ENCODE data around the gene SIMC1.
A peak's percentile ranks its signal among the peaks of the same experiment; 100 is the strongest.

Gene SIMC1

DNA sequence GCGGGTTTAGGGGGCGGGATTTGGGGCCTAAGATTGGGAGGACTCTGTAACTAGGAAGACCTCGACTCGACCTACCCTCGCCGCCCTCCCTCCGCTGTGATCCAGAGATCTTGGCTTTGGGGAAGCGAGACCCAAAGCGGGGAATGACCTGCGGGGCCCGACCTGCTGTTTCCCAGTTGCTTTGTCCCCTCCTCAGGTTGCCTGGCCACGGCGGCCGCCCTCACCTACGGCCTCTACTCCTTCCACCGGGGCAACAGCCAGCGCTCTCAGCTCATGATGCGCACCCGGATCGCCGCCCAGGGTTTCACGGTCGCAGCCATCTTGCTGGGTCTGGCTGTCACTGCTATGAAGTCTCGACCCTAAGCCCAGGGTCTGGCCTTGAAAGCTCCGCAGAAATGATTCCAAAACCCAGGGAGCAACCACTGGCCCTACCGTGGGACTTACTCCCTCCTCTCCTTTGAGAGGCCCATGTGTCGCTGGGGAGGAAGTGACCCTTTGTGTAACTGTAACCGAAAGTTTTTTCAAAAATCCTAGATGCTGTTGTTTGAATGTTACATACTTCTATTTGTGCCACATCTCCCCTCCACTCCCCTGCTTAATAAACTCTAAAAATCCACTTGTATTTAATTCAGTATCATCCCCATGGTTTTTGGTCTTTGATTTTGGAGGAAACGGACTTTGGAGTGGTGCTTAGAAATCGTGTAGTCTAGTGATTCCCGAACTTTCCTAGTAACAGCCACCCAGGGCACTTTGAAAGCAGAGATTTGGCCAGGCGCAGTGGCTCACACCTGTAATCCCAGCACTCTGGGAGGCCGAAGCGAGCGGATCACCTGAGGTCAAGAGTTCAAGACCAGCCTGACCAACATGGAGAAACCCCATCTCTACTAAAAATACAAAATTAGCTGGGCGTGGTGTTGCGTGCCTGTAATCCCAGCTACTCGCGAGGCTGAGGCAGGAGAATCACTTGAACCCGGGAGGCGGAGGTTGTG is 151.2 kb downstream of the SIMC1 start:
- DNase-seq = no peak

GRCh38 chr5:176391479-176391878 is 153.3 kb downstream of the SIMC1 start:
- DNase-seq = no peak

DNA sequence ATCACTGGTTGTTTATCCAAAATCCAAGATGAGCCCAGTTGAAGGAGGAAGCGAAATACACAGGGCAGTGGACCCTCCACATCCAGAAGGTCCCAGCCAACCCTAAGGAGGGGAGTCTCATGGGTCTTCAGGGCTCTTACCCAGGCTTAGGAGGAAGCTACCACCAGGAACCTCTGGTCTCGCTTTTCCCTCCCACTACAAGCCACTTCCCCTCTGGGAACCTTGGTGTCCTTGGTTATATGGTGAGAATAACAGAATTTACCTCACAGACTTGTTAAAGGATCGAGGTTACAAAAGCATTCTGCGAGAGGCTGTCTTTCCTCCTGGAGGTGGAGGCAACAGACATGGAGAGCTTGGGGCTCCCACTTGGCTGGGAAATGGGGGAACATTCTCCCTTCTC is 153.8 kb downstream of the SIMC1 start:
- DNase-seq = peak; percentile 30 to 41

- DNase-seq = no peak
These were observed 154.3 kb downstream of the SIMC1 start for GRCh38 chr5:176392526-176392925.

- no peak for DNase-seq
These were observed 155.9 kb downstream of the SIMC1 start for GRCh38 chr5:176394096-176394495.

DNA sequence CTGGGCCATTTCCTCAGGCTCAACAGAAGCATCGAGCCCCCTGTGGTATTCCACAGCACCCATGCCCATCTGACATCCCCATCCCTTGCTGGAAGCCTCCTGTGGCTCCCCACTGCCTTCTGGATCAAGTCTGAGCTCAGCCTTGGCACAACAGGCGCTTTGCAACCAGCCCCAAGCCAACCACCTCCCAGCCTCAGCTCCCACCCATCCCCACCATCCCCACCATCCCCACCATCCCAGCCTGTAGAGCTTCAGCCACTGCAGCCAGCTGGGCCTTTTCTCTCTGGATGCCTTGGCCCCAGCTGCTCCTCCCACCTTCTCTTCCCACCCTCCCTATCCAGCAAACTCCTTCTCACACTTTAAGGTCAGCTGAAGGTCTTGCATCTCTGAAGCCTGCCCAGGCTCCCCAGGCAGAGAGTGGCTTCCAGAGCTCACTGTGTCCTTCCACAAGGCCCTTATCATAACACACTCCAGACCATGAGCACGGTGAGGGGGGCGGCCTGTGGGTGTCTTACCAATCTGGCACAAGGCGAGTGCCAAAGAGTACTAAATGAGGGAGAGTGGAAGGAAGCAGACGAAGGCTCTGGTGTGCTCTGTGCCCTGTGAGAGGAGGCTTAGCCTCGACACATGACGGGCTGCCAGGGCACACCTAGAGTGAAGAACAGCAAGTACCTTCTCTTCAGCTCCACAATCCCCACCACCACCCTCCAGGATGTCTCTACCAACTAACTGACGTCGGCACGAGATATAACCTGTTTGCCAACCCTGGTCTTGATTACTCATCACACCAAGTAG is 156.9 kb downstream of the SIMC1 start:
- no peak for DNase-seq

Measured in AML-193 (cell line).